IgD-negative memory B cell (primary cell): Measurements from ENCODE around the gene AQP7. TPM values are rescaled to one million over a fixed set of nuclear protein-coding genes. Genes with fewer than 3 reads are reported as not detected.
"Not testable (repeated sequence)": the region's sequence is repeated elsewhere in the genome, so short reads cannot be mapped to it uniquely, and the experiment has no call there.

Experiments used
- H3K27ac Mint-ChIP-seq, 3 donors: one replicate each; pipeline ENCODE4 v1.8.0; 2020 to 2022; ENCODE audit warnings: mild to moderate bottlenecking in 3 of 3, mixed read lengths in 3 of 3, moderate library complexity in 1 of 3
- H3K27me3 Mint-ChIP-seq: one replicate; pipeline ENCODE4 v1.8.0; 2021; ENCODE audit warnings: mixed read lengths
- H3K36me3 Mint-ChIP-seq: one replicate; pipeline ENCODE4 v1.8.0; 2020; ENCODE audit warnings: mild to moderate bottlenecking, mixed read lengths
- H3K4me1 Mint-ChIP-seq, 3 donors: one replicate each; pipeline ENCODE4 v1.8.0; 2020 to 2022; ENCODE audit warnings: mixed read lengths in 3 of 3, mild to moderate bottlenecking in 1 of 3
- H3K4me3 Mint-ChIP-seq, 4 donors: one replicate each; pipeline ENCODE4 v1.8.0; 2020 to 2022; ENCODE audit warnings: mild to moderate bottlenecking in 4 of 4, mixed read lengths in 4 of 4, moderate library complexity in 3 of 4
- H3K9me3 Mint-ChIP-seq, 3 donors: one replicate each; pipeline ENCODE4 v1.8.0; 2020 to 2021; ENCODE audit warnings: mixed read lengths in 3 of 3, mild to moderate bottlenecking in 1 of 3
- polyA plus RNA-seq: library from polyadenylated mRNA; unstranded; fragments of 300-500 nt; fragmentation: Illumina TruSeq; gene quantifications from one replicate; pipeline ENCODE4 v1.2.3, GENCODE V29; 2021

The AQP7 gene
- polyA plus RNA-seq, 1 donor from 2014 or later: not detected

GRCh38 chr9:33392591-33393021, 9.8 kb downstream of the AQP7 start:
- H3K36me3 Mint-ChIP-seq, H3K27me3 Mint-ChIP-seq, H3K4me3 Mint-ChIP-seq, H3K27ac Mint-ChIP-seq, H3K9me3 Mint-ChIP-seq, H3K4me1 Mint-ChIP-seq: not testable (repeated sequence)

GRCh38 chr9:33391111-33391771, 11.1 kb downstream of the AQP7 start:
- not testable (repeated sequence) for H3K36me3 Mint-ChIP-seq, H3K27ac Mint-ChIP-seq, H3K27me3 Mint-ChIP-seq, H3K4me3 Mint-ChIP-seq, H3K9me3 Mint-ChIP-seq, H3K4me1 Mint-ChIP-seq

GRCh38 chr9:33388110-33388994, 14.0 kb downstream of the AQP7 start:
- H3K9me3 Mint-ChIP-seq: no peaks in the 10 kb centered on the region
- H3K27ac Mint-ChIP-seq: no peak overlapping the region
- no peak overlapping the region for H3K4me3 Mint-ChIP-seq
- H3K36me3 Mint-ChIP-seq: no peaks in the 10 kb centered on the region
- no peaks in the 10 kb centered on the region for H3K4me1 Mint-ChIP-seq
- peaks cover 4% of the 10 kb centered on the region for H3K27me3 Mint-ChIP-seq

GRCh38 chr9:33386998-33387397, 15.4 kb downstream of the AQP7 start:
- H3K36me3 Mint-ChIP-seq, H3K27me3 Mint-ChIP-seq, H3K27ac Mint-ChIP-seq, H3K4me3 Mint-ChIP-seq, H3K9me3 Mint-ChIP-seq, H3K4me1 Mint-ChIP-seq: not testable (repeated sequence)

- H3K27ac Mint-ChIP-seq, H3K4me1 Mint-ChIP-seq, H3K4me3 Mint-ChIP-seq, H3K27me3 Mint-ChIP-seq, H3K9me3 Mint-ChIP-seq, H3K36me3 Mint-ChIP-seq: not testable (repeated sequence)
Observed at GRCh38 chr9:33386641-33386996, 15.7 kb downstream of the AQP7 start.

- H3K4me1 Mint-ChIP-seq, H3K27me3 Mint-ChIP-seq, H3K36me3 Mint-ChIP-seq, H3K4me3 Mint-ChIP-seq, H3K27ac Mint-ChIP-seq, H3K9me3 Mint-ChIP-seq: not testable (repeated sequence)
Observed at GRCh38 chr9:33385979-33386640, 16.3 kb downstream of the AQP7 start.

GRCh38 chr9:33385536-33385935, 16.8 kb downstream of the AQP7 start:
- not testable (repeated sequence) for H3K4me1 Mint-ChIP-seq, H3K27me3 Mint-ChIP-seq, H3K27ac Mint-ChIP-seq, H3K9me3 Mint-ChIP-seq, H3K4me3 Mint-ChIP-seq, H3K36me3 Mint-ChIP-seq

GRCh38 chr9:33383396-33383795, 19.0 kb downstream of the AQP7 start:
- H3K9me3 Mint-ChIP-seq, H3K27me3 Mint-ChIP-seq, H3K36me3 Mint-ChIP-seq, H3K4me3 Mint-ChIP-seq, H3K4me1 Mint-ChIP-seq, H3K27ac Mint-ChIP-seq: not testable (repeated sequence)

GRCh38 chr9:33382397-33382796, 20.0 kb downstream of the AQP7 start:
- not testable (repeated sequence) for H3K4me1 Mint-ChIP-seq, H3K27me3 Mint-ChIP-seq, H3K27ac Mint-ChIP-seq

GRCh38 chr9:33381231-33381791, 21.1 kb downstream of the AQP7 start:
- Mint-ChIP-seq H3K27ac (peak overlapping the region in 1 of 3 donors; percentile 7), H3K36me3 (peaks cover 8% of the 10 kb centered on the region), H3K4me1 (no peaks in the 10 kb centered on the region), H3K9me3 (no peaks in the 10 kb centered on the region), H3K4me3 (no peak overlapping the region), H3K27me3 (no peaks in the 10 kb centered on the region)

More at GRCh38 chr9:33382397-33382796, 20.0 kb downstream of the AQP7 start:
- not testable (repeated sequence) for H3K9me3 Mint-ChIP-seq, H3K36me3 Mint-ChIP-seq, H3K4me3 Mint-ChIP-seq

GRCh38 chr9:33380390-33381094, 21.8 kb downstream of the AQP7 start:
- H3K4me1 Mint-ChIP-seq: no peaks in the 10 kb centered on the region
- no peaks in the 10 kb centered on the region for H3K9me3 Mint-ChIP-seq
- H3K4me3 Mint-ChIP-seq: no peak overlapping the region
- H3K27me3 Mint-ChIP-seq: no peaks in the 10 kb centered on the region
- peaks cover 8% of the 10 kb centered on the region for H3K36me3 Mint-ChIP-seq
- H3K27ac Mint-ChIP-seq: no peak overlapping the region

- Mint-ChIP-seq H3K4me1 (peaks cover 0 to under 1% (median 0%) of the 10 kb centered on the region in 3 donors), H3K36me3 (peaks cover 8% of the 10 kb centered on the region), H3K27me3 (no peaks in the 10 kb centered on the region), H3K27ac (no peak overlapping the region), H3K4me3 (no peak overlapping the region), H3K9me3 (no peaks in the 10 kb centered on the region)
Observed at GRCh38 chr9:33379666-33380389, 22.5 kb downstream of the AQP7 start.

GRCh38 chr9:33378121-33378795, 24.1 kb downstream of the AQP7 start:
- H3K4me3 Mint-ChIP-seq: no peak overlapping the region
- no peaks in the 10 kb centered on the region for H3K9me3 Mint-ChIP-seq
- H3K27ac Mint-ChIP-seq: no peak overlapping the region
- H3K36me3 Mint-ChIP-seq: peaks cover 8% of the 10 kb centered on the region
- H3K27me3 Mint-ChIP-seq: no peaks in the 10 kb centered on the region
- H3K4me1 Mint-ChIP-seq: peaks cover 0 to 2% (median 0%) of the 10 kb centered on the region in 3 donors

GRCh38 chr9:33377089-33377715, 25.2 kb downstream of the AQP7 start:
- Mint-ChIP-seq H3K27ac (no peak overlapping the region), H3K4me3 (peak overlapping the region in 1 of 4 donors; percentile 25), H3K4me1 (peaks cover 0 to 2% (median 0%) of the 10 kb centered on the region in 3 donors), H3K9me3 (no peaks in the 10 kb centered on the region), H3K36me3 (peaks cover 8% of the 10 kb centered on the region), H3K27me3 (no peaks in the 10 kb centered on the region)
